ENCODE data around the gene SDR42E1.
"Not testable (repeated sequence)": the region's sequence is repeated elsewhere in the genome, so short reads cannot be mapped to it uniquely, and the experiment has no call there.

The SDR42E1 gene

DNA sequence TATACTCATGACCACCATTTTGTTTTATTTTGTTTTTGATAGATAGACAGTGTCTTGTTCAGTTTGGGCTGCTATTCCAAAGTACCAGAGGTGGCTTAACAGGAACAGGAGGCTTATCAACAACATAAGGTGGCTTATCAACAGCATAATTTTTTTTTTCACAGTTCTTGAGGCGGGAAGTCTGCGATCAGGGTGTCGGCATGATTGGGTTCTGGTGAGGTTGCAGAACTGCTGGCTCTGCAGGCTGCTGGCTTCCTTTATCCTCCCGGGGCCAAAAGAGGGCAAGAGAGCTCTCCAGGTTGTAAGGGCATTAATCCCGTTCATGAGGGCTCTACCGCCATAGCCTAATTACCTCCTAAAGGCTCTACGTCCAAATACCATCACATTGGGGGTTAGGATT lies 11.9 kb upstream of the SDR42E1 start:
- Histone ChIP-seq H3K27me3 (no peaks in the 10 kb centered on the region), H3K36me3 (no peaks in the 10 kb centered on the region), H3K9ac (no peak overlapping the region), H3K4me1 (no peaks in the 10 kb centered on the region), H3K4me2 (no peak overlapping the region), H3K27ac (no peak overlapping the region), H4K20me1 (no peaks in the 10 kb centered on the region), H3K4me3 (no peak overlapping the region), H3K9me3 (peaks cover 6% of the 10 kb centered on the region; the same call in 1 of the 2 replicates)
- no peak for TF ChIP-seq Cebpa-rat (IDR thresholded peaks at IDR 0.05)

DNA sequence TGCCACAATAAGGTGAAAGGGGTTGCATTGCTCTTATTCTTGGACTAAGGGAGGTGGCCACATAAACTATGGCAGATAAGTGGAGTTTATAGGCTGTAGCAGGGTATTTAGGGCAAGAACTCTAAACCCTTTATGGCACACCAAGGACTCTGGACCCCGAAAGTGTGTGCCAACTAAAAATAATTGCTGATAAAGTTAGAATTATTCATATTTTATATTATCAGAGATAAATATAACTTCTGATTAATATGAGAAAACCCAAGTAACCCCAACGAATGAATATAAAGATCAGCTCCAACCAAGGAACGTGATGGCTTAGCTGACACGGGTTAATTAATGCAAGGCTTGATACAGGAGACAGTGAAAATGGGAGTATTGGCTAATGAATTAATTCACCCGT lies 8.8 kb upstream of the SDR42E1 start:
- Histone ChIP-seq H3K36me3 (no peaks in the 10 kb centered on the region), H3K4me3 (no peak overlapping the region), H4K20me1 (no peaks in the 10 kb centered on the region), H3K4me1 (no peaks in the 10 kb centered on the region), H3K27ac (no peak overlapping the region), H3K4me2 (no peak overlapping the region), H3K9ac (no peak overlapping the region), H3K27me3 (no peaks in the 10 kb centered on the region), H3K9me3 (peaks cover 6% of the 10 kb centered on the region)
- TF ChIP-seq Cebpa-rat (IDR thresholded peaks at IDR 0.05) = no peak

DNA sequence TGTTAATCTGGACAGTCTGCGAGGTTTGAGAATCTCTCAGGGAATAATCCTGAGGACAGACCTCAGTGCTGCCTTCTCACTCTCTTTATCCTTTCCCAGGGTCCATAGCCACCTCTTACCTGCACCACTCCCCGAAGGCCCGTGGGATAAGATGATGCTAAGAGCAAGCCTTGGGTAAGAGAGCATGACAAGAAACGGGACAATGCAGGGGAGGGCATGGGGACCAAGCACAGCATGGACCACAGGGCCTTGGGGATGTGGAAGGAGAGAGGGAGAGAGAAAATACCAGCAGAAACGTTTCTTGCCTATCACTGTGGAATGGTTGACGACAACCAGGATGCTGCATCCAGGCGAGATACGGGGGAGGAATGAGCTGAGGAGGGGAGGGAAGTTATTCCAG lies 8.3 kb upstream of the SDR42E1 start:
- Histone ChIP-seq H3K4me1 (no peaks in the 10 kb centered on the region), H3K9ac (no peak overlapping the region), H4K20me1 (no peaks in the 10 kb centered on the region), H3K4me2 (no peak overlapping the region), H3K27me3 (no peaks in the 10 kb centered on the region), H3K4me3 (no peak overlapping the region), H3K9me3 (peaks cover 8% of the 10 kb centered on the region), H3K27ac (no peak overlapping the region), H3K36me3 (no peaks in the 10 kb centered on the region)
- TF ChIP-seq Cebpa-rat (IDR thresholded peaks at IDR 0.05) = no peak

DNA sequence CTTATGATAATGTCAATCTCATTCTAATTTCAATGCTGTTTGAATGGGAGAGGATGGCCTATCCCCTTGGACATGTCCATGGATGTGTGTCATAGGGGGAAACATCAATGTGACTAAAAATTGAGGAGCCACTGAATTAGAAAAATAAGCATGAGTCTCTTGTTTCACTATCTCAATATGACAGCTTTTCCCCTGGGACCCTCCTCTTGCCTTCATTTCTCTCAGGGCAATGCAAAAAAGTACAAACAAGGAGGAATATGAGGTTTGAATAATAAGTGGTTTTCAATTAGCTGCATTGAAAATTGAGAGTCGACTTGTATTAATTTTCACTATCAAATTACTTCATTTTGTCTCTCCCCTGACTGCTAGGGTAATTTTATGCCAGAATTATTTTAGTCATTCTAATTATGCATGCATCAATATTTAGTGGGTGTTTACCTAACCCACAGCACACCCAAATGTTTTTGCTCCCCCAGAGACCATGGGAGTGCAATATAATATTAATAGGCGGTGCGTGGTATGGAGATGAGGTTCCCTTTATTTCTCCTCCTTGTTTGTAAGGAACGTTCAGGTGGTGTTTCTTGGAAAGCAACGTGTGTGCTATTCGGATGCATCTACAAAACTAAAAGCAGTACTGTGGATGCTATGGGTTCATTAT lies 6.8 kb upstream of the SDR42E1 start:
- no peak overlapping the region for H3K4me2 ChIP-seq
- TF ChIP-seq Cebpa-rat (IDR thresholded peaks at IDR 0.05) = no peak
- H3K4me3 ChIP-seq = no peak overlapping the region
- H3K27ac ChIP-seq = no peak overlapping the region
- peaks cover 9% of the 10 kb centered on the region for H3K9me3 ChIP-seq
- no peak overlapping the region for H3K9ac ChIP-seq
- no peaks in the 10 kb centered on the region for H4K20me1 ChIP-seq
- no peaks in the 10 kb centered on the region for H3K36me3 ChIP-seq
- H3K27me3 ChIP-seq = no peaks in the 10 kb centered on the region
- no peaks in the 10 kb centered on the region for H3K4me1 ChIP-seq

DNA sequence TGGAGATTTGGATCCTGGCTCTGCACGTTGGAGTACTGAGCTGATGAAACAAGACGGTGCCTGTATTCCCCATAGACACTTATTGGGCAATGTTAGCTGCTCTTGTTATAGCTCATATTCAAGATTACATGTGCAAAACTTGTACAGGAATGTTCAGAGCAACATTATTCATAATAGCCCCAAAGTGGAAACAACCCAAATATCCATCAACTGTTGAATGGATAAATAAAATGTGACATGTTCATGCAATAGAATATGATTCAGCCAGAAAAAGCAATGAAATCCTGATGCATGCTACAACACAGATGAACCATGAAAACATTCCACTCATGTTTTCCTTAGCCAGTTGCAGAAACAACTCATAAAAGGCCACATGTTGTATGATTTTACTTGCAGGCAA lies 5.7 kb upstream of the SDR42E1 start:
- TF ChIP-seq Cebpa-rat (IDR thresholded peaks at IDR 0.05) = no peak
- H3K27ac ChIP-seq = no peak overlapping the region
- H3K27me3 ChIP-seq = no peaks in the 10 kb centered on the region
- H3K36me3 ChIP-seq = no peaks in the 10 kb centered on the region
- no peaks in the 10 kb centered on the region for H3K4me1 ChIP-seq
- no peak overlapping the region for H3K4me2 ChIP-seq
- H3K9ac ChIP-seq = no peak overlapping the region
- H4K20me1 ChIP-seq = no peaks in the 10 kb centered on the region
- peaks cover 9% of the 10 kb centered on the region for H3K9me3 ChIP-seq
- H3K4me3 ChIP-seq = no peak overlapping the region

DNA sequence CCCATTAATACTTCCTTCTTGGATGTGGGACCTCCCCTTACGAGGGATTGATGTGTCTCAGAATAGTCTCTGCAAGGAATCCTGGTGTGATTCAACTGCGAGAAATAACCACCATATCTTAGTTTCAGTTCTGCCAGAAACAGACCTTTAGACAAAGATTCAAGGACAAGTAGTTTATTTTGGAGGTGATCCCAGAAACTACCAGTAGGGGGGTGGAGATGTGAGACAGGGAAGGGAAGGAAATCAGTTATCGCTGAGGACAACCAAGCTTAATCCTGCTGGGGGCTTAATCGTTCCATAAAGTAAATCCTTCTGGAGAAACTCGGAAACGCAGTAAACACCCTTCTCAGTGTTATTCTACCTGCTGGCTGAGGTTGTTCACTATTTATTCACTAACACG lies 5.0 kb upstream of the SDR42E1 start:
- Histone ChIP-seq H3K9me3 (peaks cover 13% of the 10 kb centered on the region), H4K20me1 (no peaks in the 10 kb centered on the region), H3K4me2 (no peak overlapping the region), H3K36me3 (no peaks in the 10 kb centered on the region), H3K9ac (no peak overlapping the region), H3K27ac (no peak overlapping the region), H3K4me3 (no peak overlapping the region), H3K4me1 (no peaks in the 10 kb centered on the region), H3K27me3 (no peaks in the 10 kb centered on the region)
- TF ChIP-seq Cebpa-rat (IDR thresholded peaks at IDR 0.05) = no peak

DNA sequence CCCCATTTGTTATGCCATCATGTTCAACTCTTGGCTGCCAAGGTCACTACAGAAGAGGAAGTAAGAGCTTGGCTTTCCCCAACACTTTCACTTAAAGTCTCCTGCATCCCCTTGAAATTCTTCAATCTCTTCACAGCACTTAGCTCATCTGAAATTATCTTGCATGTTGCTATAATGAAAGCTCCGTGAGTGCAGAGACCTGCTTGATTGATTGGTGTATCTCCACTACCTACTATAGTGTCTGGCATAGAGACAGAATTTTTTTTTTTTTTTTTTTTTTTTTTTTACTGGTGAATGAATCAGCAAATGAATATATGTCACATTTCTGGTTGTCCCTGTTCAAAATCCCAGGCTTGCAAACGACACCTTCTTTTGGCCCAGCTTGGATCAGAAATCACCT lies 1.9 kb upstream of the SDR42E1 start:
- no peaks in the 10 kb centered on the region for H4K20me1 ChIP-seq
- no peaks in the 10 kb centered on the region for H3K27me3 ChIP-seq
- no peak for TF ChIP-seq Cebpa-rat (IDR thresholded peaks at IDR 0.05)
- no peaks in the 10 kb centered on the region for H3K4me1 ChIP-seq
- no peak overlapping the region for H3K27ac ChIP-seq
- H3K4me2 ChIP-seq = no peak overlapping the region
- H3K36me3 ChIP-seq = no peaks in the 10 kb centered on the region
- no peak overlapping the region for H3K9ac ChIP-seq
- peaks cover 45% of the 10 kb centered on the region for H3K9me3 ChIP-seq
- no peak overlapping the region for H3K4me3 ChIP-seq

DNA sequence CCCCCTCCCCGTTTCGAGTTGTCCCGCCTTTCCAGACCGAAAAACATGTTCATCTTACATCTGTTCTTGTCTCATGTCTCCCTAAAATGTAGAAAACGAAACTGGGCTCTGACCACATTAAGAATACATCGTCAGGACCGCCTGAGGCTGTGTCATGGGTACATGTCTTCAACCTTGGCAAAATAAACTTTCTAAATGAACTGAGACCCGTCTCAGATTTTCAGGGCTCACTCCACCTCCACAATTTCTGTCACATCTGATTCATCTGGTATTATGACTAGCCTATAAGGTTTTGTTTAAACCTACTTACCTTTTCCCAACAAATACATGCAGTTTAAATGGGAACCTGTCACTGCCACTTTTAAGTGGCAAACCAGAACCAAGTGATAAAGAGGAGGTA lies 621 bp downstream of the SDR42E1 start:
- no peaks in the 10 kb centered on the region for H3K27me3 ChIP-seq
- H3K36me3 ChIP-seq = no peaks in the 10 kb centered on the region
- peaks cover 58% of the 10 kb centered on the region for H3K9me3 ChIP-seq
- TF ChIP-seq Cebpa-rat (IDR thresholded peaks at IDR 0.05) = no peak
- H3K27ac ChIP-seq = no peak overlapping the region
- no peaks in the 10 kb centered on the region for H4K20me1 ChIP-seq
- no peaks in the 10 kb centered on the region for H3K4me1 ChIP-seq
- H3K4me3 ChIP-seq = no peak overlapping the region
- no peak overlapping the region for H3K9ac ChIP-seq
- H3K4me2 ChIP-seq = no peak overlapping the region

DNA sequence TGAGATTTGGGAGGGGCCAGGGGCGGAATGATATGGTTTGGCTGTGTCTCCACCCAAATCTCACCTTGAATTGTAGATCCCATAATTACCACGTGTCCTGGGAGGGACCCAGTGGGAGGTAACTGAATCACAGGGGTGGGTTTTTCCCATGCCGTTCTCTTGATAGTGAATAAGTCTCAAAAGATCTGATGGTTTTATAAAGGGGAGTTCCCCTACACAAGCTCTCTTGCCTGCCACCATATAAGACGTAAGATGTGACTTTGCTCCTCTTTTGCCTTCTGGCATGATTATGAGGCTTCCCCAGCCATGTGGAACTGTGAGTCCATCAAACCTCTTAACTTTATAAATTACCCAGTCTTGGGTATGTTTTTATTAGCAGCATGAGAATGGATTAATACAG lies 1.5 kb downstream of the SDR42E1 start:
- not testable (repeated sequence) for H3K4me3 ChIP-seq, H3K9ac ChIP-seq, H3K4me2 ChIP-seq, H3K36me3 ChIP-seq, H3K27ac ChIP-seq, H3K4me1 ChIP-seq, H3K27me3 ChIP-seq, H4K20me1 ChIP-seq
- H3K9me3 ChIP-seq = peaks cover 52% of the 10 kb centered on the region

DNA sequence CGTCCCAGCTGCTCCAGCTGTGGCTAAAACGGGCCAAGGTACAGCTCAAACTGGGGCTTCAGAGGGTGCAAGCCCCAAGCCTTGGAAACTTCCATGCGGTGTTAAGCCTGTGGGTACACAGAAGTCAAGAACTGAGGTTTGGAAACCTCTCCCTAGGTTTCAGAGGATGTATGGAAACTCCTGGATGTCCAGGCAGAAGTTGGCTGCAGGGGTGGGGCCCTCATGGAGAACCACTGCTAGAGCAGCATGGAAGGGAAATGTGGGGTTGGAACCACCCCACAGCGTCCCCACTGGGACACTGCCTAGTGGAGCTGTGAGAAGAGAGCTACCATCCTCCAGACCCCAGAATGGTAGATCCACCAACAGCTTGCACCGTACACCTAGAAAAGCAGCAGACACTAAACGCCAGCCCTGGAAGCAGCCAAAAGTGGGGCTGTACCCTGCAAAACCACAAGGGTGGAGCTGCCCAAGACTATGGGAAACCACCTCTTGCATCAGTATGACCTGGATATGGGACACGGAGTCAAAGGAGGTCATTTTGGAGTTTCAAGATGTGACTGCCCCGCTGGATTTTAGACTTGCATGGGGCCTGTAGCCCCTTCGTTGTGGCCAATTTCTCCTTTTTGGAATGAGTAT lies 2.2 kb downstream of the SDR42E1 start:
- Histone ChIP-seq H3K27ac (no peak overlapping the region), H3K4me1 (no peaks in the 10 kb centered on the region), H4K20me1 (no peaks in the 10 kb centered on the region), H3K9me3 (peaks cover 49% of the 10 kb centered on the region), H3K9ac (no peak overlapping the region), H3K4me3 (no peak overlapping the region), H3K36me3 (no peaks in the 10 kb centered on the region), H3K4me2 (no peak overlapping the region), H3K27me3 (no peaks in the 10 kb centered on the region)
- TF ChIP-seq Cebpa-rat (IDR thresholded peaks at IDR 0.05) = no peak

DNA sequence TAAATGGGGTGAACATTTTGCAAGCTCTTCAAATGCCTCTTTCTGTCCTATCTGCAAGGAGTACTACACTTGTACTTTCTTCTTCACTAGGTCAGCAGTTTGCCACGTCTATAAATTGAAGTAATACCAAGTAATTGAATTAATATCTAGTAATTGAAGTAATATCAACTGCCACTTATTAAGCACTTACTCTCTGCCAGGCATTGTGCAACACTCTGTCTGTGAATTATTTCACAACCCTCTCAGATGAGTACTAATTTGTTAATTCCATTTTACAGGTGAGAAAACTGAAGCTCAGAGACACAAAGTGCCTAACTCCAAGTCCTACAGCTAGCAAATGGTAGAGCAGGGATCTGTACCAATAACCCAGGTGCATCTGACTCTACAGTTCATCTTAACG lies 4.1 kb downstream of the SDR42E1 start:
- Histone ChIP-seq H4K20me1 (no peaks in the 10 kb centered on the region), H3K9ac (no peak overlapping the region), H3K4me2 (no peak overlapping the region), H3K4me1 (no peaks in the 10 kb centered on the region), H3K9me3 (peaks cover 49% of the 10 kb centered on the region), H3K27me3 (no peaks in the 10 kb centered on the region), H3K4me3 (no peak overlapping the region), H3K36me3 (no peaks in the 10 kb centered on the region), H3K27ac (no peak overlapping the region)
- TF ChIP-seq Cebpa-rat (IDR thresholded peaks at IDR 0.05) = no peak
